ENCODE measurements around the gene ADARB2.

The ADARB2 gene

GRCh38 chr10:1515780-1516491, 221.4 kb downstream of the ADARB2 start:
- DNase-seq: no peak

- DNase-seq: no peak
These were observed 222.1 kb downstream of the ADARB2 start for GRCh38 chr10:1515121-1515779.

- no peak for DNase-seq
These were observed 222.6 kb downstream of the ADARB2 start for GRCh38 chr10:1514681-1515080.

- no peak for DNase-seq
These were observed 224.1 kb downstream of the ADARB2 start for GRCh38 chr10:1513221-1513620.

GRCh38 chr10:1509011-1509530, 228.3 kb downstream of the ADARB2 start:
- DNase-seq: no peak

- no peak for DNase-seq
These were observed 229.2 kb downstream of the ADARB2 start for GRCh38 chr10:1508096-1508495.

- no peak for DNase-seq
These were observed 229.9 kb downstream of the ADARB2 start for GRCh38 chr10:1507436-1507835.

- DNase-seq: no peak
These were observed 232.4 kb downstream of the ADARB2 start for GRCh38 chr10:1504940-1505339.

- no peak for DNase-seq
These were observed 233.0 kb downstream of the ADARB2 start for GRCh38 chr10:1504286-1504685.

GRCh38 chr10:1502451-1502850, 234.9 kb downstream of the ADARB2 start:
- no peak for DNase-seq

GRCh38 chr10:1499359-1499957, 237.9 kb downstream of the ADARB2 start:
- no peak for DNase-seq

GRCh38 chr10:1498746-1499358, 238.5 kb downstream of the ADARB2 start:
- DNase-seq: no peak

GRCh38 chr10:1495915-1496517, 241.3 kb downstream of the ADARB2 start:
- no peak for DNase-seq

GRCh38 chr10:1492641-1493040, 244.7 kb downstream of the ADARB2 start:
- DNase-seq: no peak

- no peak for DNase-seq
These were observed 245.4 kb downstream of the ADARB2 start for GRCh38 chr10:1491901-1492300.

GRCh38 chr10:1489801-1490200, 247.5 kb downstream of the ADARB2 start:
- no peak for DNase-seq

GRCh38 chr10:1488970-1489548, 248.3 kb downstream of the ADARB2 start:
- peak; percentile 30 for DNase-seq

GRCh38 chr10:1486841-1487687, 250.3 kb downstream of the ADARB2 start:
- DNase-seq: peak; percentile 16

GRCh38 chr10:1485357-1485756, 252.0 kb downstream of the ADARB2 start:
- DNase-seq: no peak

GRCh38 chr10:1483826-1484225, 253.5 kb downstream of the ADARB2 start:
- DNase-seq: no peak

GRCh38 chr10:1483246-1483645, 254.1 kb downstream of the ADARB2 start:
- no peak for DNase-seq

- no peak for DNase-seq
These were observed 259.7 kb downstream of the ADARB2 start for GRCh38 chr10:1477578-1477977.
